ENCODE measurements around the gene DAB2.

GRCh38 chr5:39362646-39363045 lies 62.1 kb downstream of the DAB2 start:
- TF ChIP-seq, protein P1, sequence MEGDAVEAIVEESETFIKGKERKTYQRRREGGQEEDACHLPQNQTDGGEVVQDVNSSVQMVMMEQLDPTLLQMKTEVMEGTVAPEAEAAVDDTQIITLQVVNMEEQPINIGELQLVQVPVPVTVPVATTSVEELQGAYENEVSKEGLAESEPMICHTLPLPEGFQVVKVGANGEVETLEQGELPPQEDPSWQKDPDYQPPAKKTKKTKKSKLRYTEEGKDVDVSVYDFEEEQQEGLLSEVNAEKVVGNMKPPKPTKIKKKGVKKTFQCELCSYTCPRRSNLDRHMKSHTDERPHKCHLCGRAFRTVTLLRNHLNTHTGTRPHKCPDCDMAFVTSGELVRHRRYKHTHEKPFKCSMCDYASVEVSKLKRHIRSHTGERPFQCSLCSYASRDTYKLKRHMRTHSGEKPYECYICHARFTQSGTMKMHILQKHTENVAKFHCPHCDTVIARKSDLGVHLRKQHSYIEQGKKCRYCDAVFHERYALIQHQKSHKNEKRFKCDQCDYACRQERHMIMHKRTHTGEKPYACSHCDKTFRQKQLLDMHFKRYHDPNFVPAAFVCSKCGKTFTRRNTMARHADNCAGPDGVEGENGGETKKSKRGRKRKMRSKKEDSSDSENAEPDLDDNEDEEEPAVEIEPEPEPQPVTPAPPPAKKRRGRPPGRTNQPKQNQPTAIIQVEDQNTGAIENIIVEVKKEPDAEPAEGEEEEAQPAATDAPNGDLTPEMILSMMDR (IDR thresholded peaks at IDR 0.05; ENCODE audit: poor library complexity, severe bottlenecking) = no peak
- TF ChIP-seq TAF1 (IDR thresholded peaks at IDR 0.05; ENCODE audit: low read depth) (no peak), EP300 (conservative IDR thresholded peaks at IDR 0.05; ENCODE audit: poor library complexity, severe bottlenecking) (no peak), EZH2 (IDR thresholded peaks at IDR 0.05; ENCODE audit: borderline replicate concordance, insufficient read depth, low read length, poor library complexity, severe bottlenecking) (no peak), RAD21 (conservative IDR thresholded peaks at IDR 0.05) (no peak), POLR2AphosphoS5 (IDR thresholded peaks at IDR 0.05) (no peak), SMC3 (conservative IDR thresholded peaks at IDR 0.05; ENCODE audit: poor library complexity) (no peak), MXI1 (conservative IDR thresholded peaks at IDR 0.05; ENCODE audit: poor library complexity, severe bottlenecking) (no peak)
- TF ChIP-seq, protein P2, sequence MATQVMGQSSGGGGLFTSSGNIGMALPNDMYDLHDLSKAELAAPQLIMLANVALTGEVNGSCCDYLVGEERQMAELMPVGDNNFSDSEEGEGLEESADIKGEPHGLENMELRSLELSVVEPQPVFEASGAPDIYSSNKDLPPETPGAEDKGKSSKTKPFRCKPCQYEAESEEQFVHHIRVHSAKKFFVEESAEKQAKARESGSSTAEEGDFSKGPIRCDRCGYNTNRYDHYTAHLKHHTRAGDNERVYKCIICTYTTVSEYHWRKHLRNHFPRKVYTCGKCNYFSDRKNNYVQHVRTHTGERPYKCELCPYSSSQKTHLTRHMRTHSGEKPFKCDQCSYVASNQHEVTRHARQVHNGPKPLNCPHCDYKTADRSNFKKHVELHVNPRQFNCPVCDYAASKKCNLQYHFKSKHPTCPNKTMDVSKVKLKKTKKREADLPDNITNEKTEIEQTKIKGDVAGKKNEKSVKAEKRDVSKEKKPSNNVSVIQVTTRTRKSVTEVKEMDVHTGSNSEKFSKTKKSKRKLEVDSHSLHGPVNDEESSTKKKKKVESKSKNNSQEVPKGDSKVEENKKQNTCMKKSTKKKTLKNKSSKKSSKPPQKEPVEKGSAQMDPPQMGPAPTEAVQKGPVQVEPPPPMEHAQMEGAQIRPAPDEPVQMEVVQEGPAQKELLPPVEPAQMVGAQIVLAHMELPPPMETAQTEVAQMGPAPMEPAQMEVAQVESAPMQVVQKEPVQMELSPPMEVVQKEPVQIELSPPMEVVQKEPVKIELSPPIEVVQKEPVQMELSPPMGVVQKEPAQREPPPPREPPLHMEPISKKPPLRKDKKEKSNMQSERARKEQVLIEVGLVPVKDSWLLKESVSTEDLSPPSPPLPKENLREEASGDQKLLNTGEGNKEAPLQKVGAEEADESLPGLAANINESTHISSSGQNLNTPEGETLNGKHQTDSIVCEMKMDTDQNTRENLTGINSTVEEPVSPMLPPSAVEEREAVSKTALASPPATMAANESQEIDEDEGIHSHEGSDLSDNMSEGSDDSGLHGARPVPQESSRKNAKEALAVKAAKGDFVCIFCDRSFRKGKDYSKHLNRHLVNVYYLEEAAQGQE (IDR thresholded peaks at IDR 0.05; ENCODE audit: borderline replicate concordance) = no peak
